IMR-90 (cell line): ENCODE results near the gene ERICH2.

ENCODE experiments used
- BHLHE40 ChIP-seq: fragments of 150-350 bp; IDR thresholded peaks from 2 replicates; pipeline ENCODE4 v1.6.1; 2016; ENCODE audit warnings: mild to moderate bottlenecking, low read depth, low read length
- CEBPB ChIP-seq: IDR thresholded peaks from 2 replicates; pipeline ENCODE4 v1.6.1; 2012; ENCODE audit warnings: low read depth, low read length, improper control_type of control experiment
- CTCF ChIP-seq: conservative IDR thresholded peaks from 2 replicates; pipeline ENCODE4 v1.5.1; 2012; ENCODE audit warnings: mild to moderate bottlenecking, low read depth, low read length, improper control_type of control experiment
- ELK1 ChIP-seq: fragments of 150-350 bp; IDR thresholded peaks from 2 replicates; pipeline ENCODE4 v1.6.1; 2016; ENCODE audit warnings: low read depth, mild to moderate bottlenecking, low read length, moderate library complexity, borderline replicate concordance
- FOS ChIP-seq: fragments of 150-350 bp; IDR thresholded peaks from 2 replicates; pipeline ENCODE4 v1.6.1; 2016; ENCODE audit warnings: low read depth, low read length
- MAFK ChIP-seq: IDR thresholded peaks from 2 replicates; pipeline ENCODE4 v1.6.1; 2012; ENCODE audit warnings: low read depth, low read length, improper control_type of control experiment
- MXI1 ChIP-seq: IDR thresholded peaks from 2 replicates; pipeline ENCODE4 v1.6.1; 2012; ENCODE audit warnings: low read depth, mild to moderate bottlenecking, low read length, moderate library complexity, borderline replicate concordance
- NFE2L2 ChIP-seq: fragments of 150-350 bp; IDR thresholded peaks from 2 replicates; pipeline ENCODE4 v1.6.1; 2016; ENCODE audit warnings: low read depth, mild to moderate bottlenecking, low read length
- POLR2A ChIP-seq: IDR thresholded peaks from 2 replicates; pipeline ENCODE4 v1.6.1; 2012; ENCODE audit warnings: mild to moderate bottlenecking, low read depth, low read length
- RAD21 ChIP-seq: IDR thresholded peaks from 2 replicates; pipeline ENCODE4 v1.6.1; 2012; ENCODE audit warnings: low read length, improper control_type of control experiment
- RCOR1 ChIP-seq: IDR thresholded peaks from 2 replicates; pipeline ENCODE4 v1.6.1; 2012; ENCODE audit warnings: mild to moderate bottlenecking, low read length, improper control_type of control experiment; ENCODE audit not compliant: insufficient replicate concordance
- RFX5 ChIP-seq: IDR thresholded peaks from 2 replicates; pipeline ENCODE4 v1.8.0; 2012; ENCODE audit warnings: low read depth, mild to moderate bottlenecking, low read length, moderate library complexity
- SMC3 ChIP-seq: fragments of 150-350 bp; IDR thresholded peaks from 2 replicates; pipeline ENCODE4 v1.6.1; 2016; ENCODE audit warnings: low read depth, mild to moderate bottlenecking, antibody characterized with exemption, low read length, moderate library complexity
- USF2 ChIP-seq: fragments of 150-350 bp; IDR thresholded peaks from 2 replicates; pipeline ENCODE4 v1.6.1; 2017; ENCODE audit warnings: mild to moderate bottlenecking, antibody characterized with exemption, low read length, low read depth

DNA sequence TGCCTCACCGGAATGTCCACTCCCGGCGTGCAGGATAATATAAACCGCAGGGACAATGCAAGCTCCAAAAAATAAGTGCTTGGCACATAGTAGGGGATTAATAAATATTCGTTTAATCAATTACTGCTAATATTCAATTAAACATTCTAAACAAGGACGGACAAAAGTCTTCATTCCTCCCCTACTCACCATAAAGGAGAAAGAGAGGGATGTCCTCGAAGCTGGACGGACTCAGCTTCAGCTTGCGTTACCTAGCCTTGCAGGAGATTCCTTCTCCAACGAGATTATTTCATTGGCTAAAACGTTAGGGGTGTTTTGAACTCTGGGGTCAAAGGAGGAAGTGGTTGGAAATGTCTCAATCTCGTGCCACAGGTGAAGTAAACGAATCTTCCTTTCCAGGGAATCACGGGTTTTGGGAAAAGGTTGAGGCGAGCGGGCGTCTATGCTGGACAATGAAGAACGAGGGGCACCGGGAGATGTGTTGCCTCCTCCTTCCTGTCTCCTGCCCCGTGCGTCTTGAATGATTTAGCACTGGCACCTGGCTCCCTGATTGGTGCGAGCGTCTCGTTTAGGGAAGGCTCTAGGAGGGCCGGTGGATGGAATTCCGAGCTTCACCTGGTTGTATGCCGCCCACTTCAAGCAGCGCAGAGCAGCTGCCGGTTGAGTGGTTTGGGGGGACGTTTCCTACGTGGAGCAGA is 44.5 kb downstream of the ERICH2 start:
- no peak for TF ChIP-seq MAFK
- no peak for TF ChIP-seq CTCF
- no peak for TF ChIP-seq CEBPB
- no peak for TF ChIP-seq RFX5
- TF ChIP-seq MXI1 = no peak
- TF ChIP-seq RCOR1 = no peak
- TF ChIP-seq POLR2A = no peak
- TF ChIP-seq USF2 = no peak
- no peak for TF ChIP-seq BHLHE40
- TF ChIP-seq RAD21 = no peak
- no peak for TF ChIP-seq SMC3
- TF ChIP-seq FOS = no peak
- TF ChIP-seq NFE2L2 = no peak
- no peak for TF ChIP-seq ELK1
